ENCODE measurements around the gene NRIP2.
"Not testable (repeated sequence)": the region's sequence is repeated elsewhere in the genome, so short reads cannot be mapped to it uniquely, and the experiment has no call there.

NRIP2 gene

GRCh38 chr12:2864198-2864597 is 29.4 kb upstream of the NRIP2 start:
- TF ChIP-seq CTCF (IDR thresholded peaks at IDR 0.05; ENCODE audit: low read depth, low read length) = no peak
- no peak for DNase-seq (ENCODE audit: low read depth in 2 of 2)
- H3K4me3 ChIP-seq (replicated peaks in 1 of 2; ENCODE audit: low read depth in 2 of 2, low read length in 2 of 2) = no peak overlapping the region

- DNase-seq (ENCODE audit: low read depth in 2 of 2) = not testable (repeated sequence)
Observed at GRCh38 chr12:2863402-2863801, 28.6 kb upstream of the NRIP2 start.

GRCh38 chr12:2862876-2863275 is 28.0 kb upstream of the NRIP2 start:
- DNase-seq (ENCODE audit: low read depth in 2 of 2) = no peak
- no peak for TF ChIP-seq CTCF (IDR thresholded peaks at IDR 0.05; ENCODE audit: low read depth, low read length)

More at GRCh38 chr12:2863402-2863801, 28.6 kb upstream of the NRIP2 start:
- not testable (repeated sequence) for H3K4me3 ChIP-seq (replicated peaks in 1 of 2; ENCODE audit: low read depth in 2 of 2, low read length in 2 of 2)

GRCh38 chr12:2860170-2860569 is 25.3 kb upstream of the NRIP2 start:
- no peak for TF ChIP-seq CTCF (IDR thresholded peaks at IDR 0.05; ENCODE audit: low read depth, low read length)
- no peak overlapping the region for H3K4me3 ChIP-seq (replicated peaks in 1 of 2; ENCODE audit: low read depth in 2 of 2, low read length in 2 of 2)
- no peak for DNase-seq (ENCODE audit: low read depth in 2 of 2)

More at GRCh38 chr12:2862876-2863275, 28.0 kb upstream of the NRIP2 start:
- no peak overlapping the region for H3K4me3 ChIP-seq (replicated peaks in 1 of 2; ENCODE audit: low read depth in 2 of 2, low read length in 2 of 2)

GRCh38 chr12:2858944-2859421 is 24.1 kb upstream of the NRIP2 start:
- no peak for DNase-seq (ENCODE audit: low read depth in 2 of 2)
- H3K4me3 ChIP-seq (replicated peaks in 1 of 2; ENCODE audit: low read depth in 2 of 2, low read length in 2 of 2) = no peak overlapping the region
- no peak for TF ChIP-seq CTCF (IDR thresholded peaks at IDR 0.05; ENCODE audit: low read depth, low read length)

- H3K4me3 ChIP-seq (replicated peaks in 1 of 2; ENCODE audit: low read depth in 2 of 2, low read length in 2 of 2) = no peak overlapping the region
- TF ChIP-seq CTCF (IDR thresholded peaks at IDR 0.05; ENCODE audit: low read depth, low read length) = no peak
- no peak for DNase-seq (ENCODE audit: low read depth in 2 of 2)
Observed at GRCh38 chr12:2858334-2858733, 23.5 kb upstream of the NRIP2 start.

- no peak for TF ChIP-seq CTCF (IDR thresholded peaks at IDR 0.05; ENCODE audit: low read depth, low read length)
- DNase-seq (ENCODE audit: low read depth in 2 of 2) = no peak
- no peak overlapping the region for H3K4me3 ChIP-seq (replicated peaks in 1 of 2; ENCODE audit: low read depth in 2 of 2, low read length in 2 of 2)
Observed at GRCh38 chr12:2857576-2857975, 22.7 kb upstream of the NRIP2 start.
